PFSK-1 (cell line): ENCODE results near the gene EVX2.

Source experiments
- FOXP2 ChIP-seq: optimal IDR thresholded peaks from 2 replicates; pipeline ENCODE3; 2011; ENCODE audit warnings: borderline replicate concordance, control low read depth, inconsistent platforms; ENCODE audit not compliant: insufficient read depth; ENCODE audit errors: extremely low read length, extremely low read depth
- POLR2AphosphoS5 ChIP-seq: IDR thresholded peaks from 2 replicates; pipeline ENCODE4 v1.6.1; 2012; ENCODE audit warnings: low read depth, mild to moderate bottlenecking, control low read depth, low read length, moderate library complexity
- REST ChIP-seq, 2 experiments: IDR thresholded peaks; 2 replicates each; pipeline versions ENCODE4 v1.6.1 to v1.8.0; 2011 to 2012; ENCODE audit warnings: low read depth in 2 of 2, low read length in 2 of 2, control low read depth in 1 of 2, inconsistent platforms in 1 of 2, mild to moderate bottlenecking in 1 of 2, moderate library complexity in 1 of 2; ENCODE audit not compliant: insufficient read depth in 1 of 2
- SIN3A ChIP-seq: IDR thresholded peaks from 2 replicates; pipeline ENCODE4 v1.6.1; 2012; ENCODE audit warnings: mild to moderate bottlenecking, low read length, moderate library complexity, borderline replicate concordance; ENCODE audit not compliant: insufficient read depth
- TAF1 ChIP-seq: IDR thresholded peaks from 2 replicates; pipeline ENCODE4 v1.6.1; 2012; ENCODE audit warnings: low read length, control low read depth, borderline replicate concordance; ENCODE audit not compliant: insufficient read depth

EVX2 gene

GRCh38 chr2:176104316-176105077, 20.7 kb upstream of the EVX2 start:
- no peak for TF ChIP-seq REST (IDR thresholded peaks at IDR 0.05; ENCODE audit: insufficient read depth in 1 of 2, low read depth in 2 of 2, low read length in 2 of 2)

GRCh38 chr2:176103742-176104315, 20.1 kb upstream of the EVX2 start:
- no peak for TF ChIP-seq POLR2AphosphoS5
- no peak for TF ChIP-seq REST (IDR thresholded peaks at IDR 0.05; ENCODE audit: insufficient read depth in 1 of 2, low read depth in 2 of 2, low read length in 2 of 2)

GRCh38 chr2:176103194-176103593, 19.4 kb upstream of the EVX2 start:
- no peak for TF ChIP-seq SIN3A
- no peak for TF ChIP-seq TAF1
- TF ChIP-seq FOXP2, result no peak
- no peak for TF ChIP-seq REST (IDR thresholded peaks at IDR 0.05; ENCODE audit: insufficient read depth in 1 of 2, low read depth in 2 of 2, low read length in 2 of 2)
- TF ChIP-seq POLR2AphosphoS5, result no peak

- TF ChIP-seq TAF1, result no peak
- TF ChIP-seq REST (IDR thresholded peaks at IDR 0.05; ENCODE audit: insufficient read depth in 1 of 2, low read depth in 2 of 2, low read length in 2 of 2), result no peak
- TF ChIP-seq SIN3A, result no peak
- TF ChIP-seq FOXP2, result no peak
- TF ChIP-seq POLR2AphosphoS5, result no peak
Measured at GRCh38 chr2:176102309-176102866, 18.6 kb upstream of the EVX2 start.

- no peak for TF ChIP-seq SIN3A
Measured at GRCh38 chr2:176101842-176102241, 18.1 kb upstream of the EVX2 start.
